ENCODE measurements around the gene TNNT2.

DNA sequence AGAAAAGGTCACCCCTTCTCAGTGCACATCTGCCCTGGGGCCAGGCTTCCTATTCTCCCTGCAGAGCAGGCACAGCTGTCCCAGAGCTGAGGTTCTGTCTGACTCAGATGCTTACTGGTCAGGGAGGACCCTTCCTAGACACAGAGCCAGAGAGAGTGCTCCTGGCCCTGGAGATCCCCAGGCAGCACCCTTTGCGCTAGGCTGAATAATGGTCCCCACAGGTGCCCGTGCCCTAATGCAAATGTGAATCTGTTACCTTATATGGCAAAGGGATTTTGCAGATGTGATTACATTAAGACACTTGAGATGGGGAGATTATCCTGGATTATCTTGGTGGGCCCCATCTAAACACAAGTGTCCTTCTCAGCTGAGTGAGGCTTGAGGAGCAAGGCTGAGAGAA is 46.7 kb upstream of the TNNT2 start:
- TF ChIP-seq TAF1 (IDR thresholded peaks at IDR 0.05; ENCODE audit: low read depth, low read length) (no peak), POLR2A (IDR thresholded peaks at IDR 0.05; ENCODE audit: low read depth, low read length) (no peak), POLR2AphosphoS5 (IDR thresholded peaks at IDR 0.05; ENCODE audit: low read depth, low read length) (no peak), PAX5 (IDR thresholded peaks at IDR 0.05; ENCODE audit: insufficient read depth, low read length, severe bottlenecking) (no peak), SPI1 (IDR thresholded peaks at IDR 0.05; ENCODE audit: low read depth, low read length) (no peak), POU2F2 (IDR thresholded peaks at IDR 0.05; ENCODE audit: low read depth, low read length) (no peak)
